ENCODE measurements around the gene TBL1Y. TPM values are rescaled to one million over a fixed set of nuclear protein-coding genes. Genes with fewer than 3 reads are reported as not detected.

The TBL1Y gene
- total and polyA plus RNA-seq, 2 donors (not counting 1 experiment from before 2014, with no cell fraction given) = not detected

DNA sequence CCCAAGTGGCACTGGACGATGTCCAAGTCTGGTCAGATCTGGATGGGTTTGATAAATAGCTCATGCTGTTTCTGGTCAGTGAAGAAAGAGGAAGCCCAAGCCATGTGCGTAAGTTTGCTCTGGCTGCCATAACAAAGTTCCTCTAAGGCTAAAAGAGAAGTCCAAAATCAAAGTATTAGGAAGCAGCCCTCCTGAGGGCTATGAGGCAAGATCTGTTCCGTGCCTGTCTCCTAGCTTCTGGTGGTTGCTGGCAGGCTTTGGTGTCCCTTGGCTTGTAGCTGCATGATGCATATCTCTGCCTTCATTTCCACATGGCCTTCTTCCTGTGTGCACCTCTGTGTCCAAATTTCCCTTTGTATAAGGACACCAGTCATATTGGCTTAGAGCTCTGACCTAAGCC lies 81.5 kb downstream of the TBL1Y start:
- Histone ChIP-seq H3K79me2 (ENCODE audit: control insufficient read depth, insufficient read depth, low read length) (no peaks in the 10 kb centered on the region), H3K4me3 (ENCODE audit: control extremely low read depth in 1 of 5, extremely low read depth in 1 of 5, insufficient read depth in 1 of 5, low read depth in 2 of 5, low read length in 4 of 5) (no peak overlapping the region), H3K4me1 (ENCODE audit: control insufficient read depth in 2 of 2, insufficient read depth in 2 of 2, low read length in 2 of 2) (no peaks in the 10 kb centered on the region), H3K9ac (ENCODE audit: low read length) (no peak overlapping the region), H3K36me3 (replicated peaks in 1 of 2; ENCODE audit: control extremely low read depth in 1 of 2, control insufficient read depth in 1 of 2, extremely low read depth in 1 of 2, insufficient read depth in 2 of 2, low read length in 1 of 2) (no peaks in the 10 kb centered on the region), H4K20me1 (ENCODE audit: control insufficient read depth, insufficient read depth, low read length, poor library complexity, severe bottlenecking) (no peaks in the 10 kb centered on the region), H3K4me2 (replicated peaks; ENCODE audit: low read depth, low read length, poor library complexity, severe bottlenecking) (no peak overlapping the region), H3K27me3 (replicated peaks in 1 of 4; ENCODE audit: control extremely low read depth in 1 of 4, control insufficient read depth in 3 of 4, insufficient read depth in 4 of 4, low read length in 3 of 4) (no peaks in the 10 kb centered on the region), H3K27ac (ENCODE audit: low read length in 2 of 2) (no peak overlapping the region), H3K9me3 (ENCODE audit: control extremely low read depth in 1 of 3, control insufficient read depth in 2 of 3, insufficient read depth in 1 of 3, low read length in 2 of 3) (no peaks in the 10 kb centered on the region), H2AFZ (ENCODE audit: insufficient read depth, low read depth, low read length, poor library complexity, severe bottlenecking) (no peak overlapping the region)
- 43% methylated on average over 2 of the region's 3 CpGs for WGBS (ENCODE audit: insufficient coverage)
- Mint-ChIP-seq H3K4me1 (peaks cover 2% of the 10 kb centered on the region), H3K27me3 (no peaks in the 10 kb centered on the region), H3K4me3 (no peak overlapping the region), H3K9me3 (ENCODE audit: insufficient read depth) (no peaks in the 10 kb centered on the region), H3K27ac (no peak overlapping the region)
- TF ChIP-seq EZH2 (IDR thresholded peaks at IDR 0.05; ENCODE audit: borderline replicate concordance, insufficient read depth, low read depth, low read length, poor library complexity, severe bottlenecking) (no peak), CTCF (IDR thresholded peaks at IDR 0.05) (no peak)
- no peak for DNase-seq
- POLR2A ChIA-PET = no interaction called here
- intact Hi-C loops (cut with micrococcal nuclease) = no loop called here
- CTCF ChIA-PET = no interaction called here
- no peak for ATAC-seq (ENCODE audit: low read depth)

- intact Hi-C loops (cut with micrococcal nuclease) = no loop called here
- Histone ChIP-seq H3K36me3 (replicated peaks in 1 of 2; ENCODE audit: control extremely low read depth in 1 of 2, control insufficient read depth in 1 of 2, extremely low read depth in 1 of 2, insufficient read depth in 2 of 2, low read length in 1 of 2) (no peaks in the 10 kb centered on the region), H3K9me3 (ENCODE audit: control extremely low read depth in 1 of 3, control insufficient read depth in 2 of 3, insufficient read depth in 1 of 3, low read length in 2 of 3) (no peaks in the 10 kb centered on the region), H3K4me1 (ENCODE audit: control insufficient read depth in 2 of 2, insufficient read depth in 2 of 2, low read length in 2 of 2) (peaks cover 0 to 2% of the 10 kb centered on the region in 2 donors), H4K20me1 (ENCODE audit: control insufficient read depth, insufficient read depth, low read length, poor library complexity, severe bottlenecking) (no peaks in the 10 kb centered on the region), H3K4me2 (replicated peaks; ENCODE audit: low read depth, low read length, poor library complexity, severe bottlenecking) (no peak overlapping the region), H3K79me2 (ENCODE audit: control insufficient read depth, insufficient read depth, low read length) (no peaks in the 10 kb centered on the region), H3K9ac (ENCODE audit: low read length) (no peak overlapping the region), H3K27me3 (replicated peaks in 1 of 4; ENCODE audit: control extremely low read depth in 1 of 4, control insufficient read depth in 3 of 4, insufficient read depth in 4 of 4, low read length in 3 of 4) (no peaks in the 10 kb centered on the region), H2AFZ (ENCODE audit: insufficient read depth, low read depth, low read length, poor library complexity, severe bottlenecking) (no peak overlapping the region), H3K4me3 (ENCODE audit: control extremely low read depth in 1 of 5, extremely low read depth in 1 of 5, insufficient read depth in 1 of 5, low read depth in 2 of 5, low read length in 4 of 5) (no peak overlapping the region), H3K27ac (ENCODE audit: low read length in 2 of 2) (no peak overlapping the region)
- ChIA-PET POLR2A (no interaction called here), CTCF (no interaction called here)
- ATAC-seq (ENCODE audit: low read depth) = no peak
- no peak for DNase-seq
- H3K4me3 Mint-ChIP-seq = no peak overlapping the region
- H3K9me3 Mint-ChIP-seq (ENCODE audit: insufficient read depth) = no peaks in the 10 kb centered on the region
- no peak overlapping the region for H3K27ac Mint-ChIP-seq
- peaks cover 11% of the 10 kb centered on the region for H3K4me1 Mint-ChIP-seq
- H3K27me3 Mint-ChIP-seq = no peaks in the 10 kb centered on the region
- TF ChIP-seq EZH2 (IDR thresholded peaks at IDR 0.05; ENCODE audit: borderline replicate concordance, insufficient read depth, low read depth, low read length, poor library complexity, severe bottlenecking) = no peak
- no CpG with 5 or more reads among the region's 4 CpGs for WGBS (ENCODE audit: insufficient coverage)
These were observed 85.5 kb downstream of the TBL1Y start for GRCh38 chrY:6995987-6996386.
